SK-N-SH (cell line): Measurements from ENCODE around the gene OPN1SW.

Source experiments
- CHD2 ChIP-seq: fragments of 150-350 bp; IDR thresholded peaks from 2 replicates; pipeline ENCODE4 v1.6.1; 2018; ENCODE audit warnings: low read length; ENCODE audit not compliant: partially characterized antibody
- EZH2phosphoT487 ChIP-seq: fragments of 200-600 bp; sonication (generic); IDR thresholded peaks from 2 replicates; pipeline ENCODE4 v1.6.1; 2017; ENCODE audit warnings: low read depth, mixed run types, mild to moderate bottlenecking, antibody characterized with exemption, moderate library complexity, borderline replicate concordance
- POLR2AphosphoS5 ChIP-seq: IDR thresholded peaks from 2 replicates; pipeline ENCODE4 v1.6.1; 2012; ENCODE audit warnings: low read depth, low read length
- TCF12 ChIP-seq: IDR thresholded peaks from 2 replicates; pipeline ENCODE4 v1.4.0; 2012
- YY1 ChIP-seq: IDR thresholded peaks from 2 replicates; pipeline ENCODE4 v1.4.0; 2012; ENCODE audit warnings: low read depth, mild to moderate bottlenecking
- TF ChIP-seq, protein P1 (sequence below): fragments of 200-600 bp; sonication (generic); IDR thresholded peaks from 2 replicates; pipeline ENCODE4 v1.6.1; 2017; ENCODE audit warnings: antibody characterized with exemption, mild to moderate bottlenecking, moderate library complexity
- TF ChIP-seq, protein P2 (sequence below): IDR thresholded peaks from 2 replicates; pipeline ENCODE4 v1.4.0; 2012; ENCODE audit warnings: low read depth
- TF ChIP-seq, protein P3 (sequence below): IDR thresholded peaks from 2 replicates; pipeline ENCODE4; 2012

DNA sequence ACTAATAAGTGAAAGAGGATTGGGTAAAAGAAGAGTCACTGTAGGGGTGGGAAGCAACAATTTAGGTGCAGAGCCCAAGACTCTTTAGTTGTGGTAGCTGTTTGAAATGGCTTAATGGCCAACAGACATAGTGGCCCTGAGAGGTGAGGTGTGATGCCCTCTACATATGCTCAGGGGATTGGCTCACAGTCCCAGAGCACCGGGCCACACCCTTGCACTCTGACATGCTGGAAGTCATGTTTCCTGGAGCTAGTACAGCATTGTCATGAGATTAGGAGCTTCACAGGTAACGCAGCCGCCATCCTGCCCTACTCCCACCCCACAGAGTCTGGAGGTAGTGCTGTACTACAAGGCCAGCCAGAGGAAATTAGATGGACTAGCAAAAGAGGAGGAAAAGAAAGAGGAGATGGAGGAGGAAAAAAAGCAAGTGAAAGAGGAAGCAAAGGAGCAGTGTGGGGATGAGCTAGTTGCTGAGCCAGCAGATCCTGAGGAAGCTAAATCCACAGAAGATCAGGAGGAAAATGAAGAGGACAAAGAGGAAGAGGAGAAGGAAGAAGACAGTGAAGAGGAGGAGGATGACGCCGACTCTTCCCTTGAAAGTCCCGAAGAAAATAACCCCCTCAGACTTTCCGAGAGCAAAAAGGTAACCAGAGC is 39.8 kb upstream of the OPN1SW start:
- TF ChIP-seq EZH2phosphoT487 (no peak), TCF12 (no peak), CHD2 (no peak), POLR2AphosphoS5 (peak; percentile 20; the same call in 1 of the 2 replicates), YY1 (no peak)
- TF ChIP-seq, protein P1, sequence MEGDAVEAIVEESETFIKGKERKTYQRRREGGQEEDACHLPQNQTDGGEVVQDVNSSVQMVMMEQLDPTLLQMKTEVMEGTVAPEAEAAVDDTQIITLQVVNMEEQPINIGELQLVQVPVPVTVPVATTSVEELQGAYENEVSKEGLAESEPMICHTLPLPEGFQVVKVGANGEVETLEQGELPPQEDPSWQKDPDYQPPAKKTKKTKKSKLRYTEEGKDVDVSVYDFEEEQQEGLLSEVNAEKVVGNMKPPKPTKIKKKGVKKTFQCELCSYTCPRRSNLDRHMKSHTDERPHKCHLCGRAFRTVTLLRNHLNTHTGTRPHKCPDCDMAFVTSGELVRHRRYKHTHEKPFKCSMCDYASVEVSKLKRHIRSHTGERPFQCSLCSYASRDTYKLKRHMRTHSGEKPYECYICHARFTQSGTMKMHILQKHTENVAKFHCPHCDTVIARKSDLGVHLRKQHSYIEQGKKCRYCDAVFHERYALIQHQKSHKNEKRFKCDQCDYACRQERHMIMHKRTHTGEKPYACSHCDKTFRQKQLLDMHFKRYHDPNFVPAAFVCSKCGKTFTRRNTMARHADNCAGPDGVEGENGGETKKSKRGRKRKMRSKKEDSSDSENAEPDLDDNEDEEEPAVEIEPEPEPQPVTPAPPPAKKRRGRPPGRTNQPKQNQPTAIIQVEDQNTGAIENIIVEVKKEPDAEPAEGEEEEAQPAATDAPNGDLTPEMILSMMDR = no peak
- TF ChIP-seq, protein P2, sequence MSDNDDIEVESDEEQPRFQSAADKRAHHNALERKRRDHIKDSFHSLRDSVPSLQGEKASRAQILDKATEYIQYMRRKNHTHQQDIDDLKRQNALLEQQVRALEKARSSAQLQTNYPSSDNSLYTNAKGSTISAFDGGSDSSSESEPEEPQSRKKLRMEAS = no peak
- TF ChIP-seq, protein P3, sequence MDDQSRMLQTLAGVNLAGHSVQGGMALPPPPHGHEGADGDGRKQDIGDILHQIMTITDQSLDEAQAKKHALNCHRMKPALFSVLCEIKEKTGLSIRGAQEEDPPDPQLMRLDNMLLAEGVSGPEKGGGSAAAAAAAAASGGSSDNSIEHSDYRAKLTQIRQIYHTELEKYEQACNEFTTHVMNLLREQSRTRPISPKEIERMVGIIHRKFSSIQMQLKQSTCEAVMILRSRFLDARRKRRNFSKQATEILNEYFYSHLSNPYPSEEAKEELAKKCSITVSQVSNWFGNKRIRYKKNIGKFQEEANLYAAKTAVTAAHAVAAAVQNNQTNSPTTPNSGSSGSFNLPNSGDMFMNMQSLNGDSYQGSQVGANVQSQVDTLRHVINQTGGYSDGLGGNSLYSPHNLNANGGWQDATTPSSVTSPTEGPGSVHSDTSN = no peak
